ENCODE measurements around the gene ADGRL1.
"Not testable (repeated sequence)": the region's sequence is repeated elsewhere in the genome, so short reads cannot be mapped to it uniquely, and the experiment has no call there.

Gene ADGRL1

GRCh38 chr19:14186684-14187083, 19.3 kb downstream of the ADGRL1 start:
- DNase-seq = not testable (repeated sequence)

- not testable (repeated sequence) for DNase-seq
These were observed 20.3 kb downstream of the ADGRL1 start for GRCh38 chr19:14185691-14186090.

DNA sequence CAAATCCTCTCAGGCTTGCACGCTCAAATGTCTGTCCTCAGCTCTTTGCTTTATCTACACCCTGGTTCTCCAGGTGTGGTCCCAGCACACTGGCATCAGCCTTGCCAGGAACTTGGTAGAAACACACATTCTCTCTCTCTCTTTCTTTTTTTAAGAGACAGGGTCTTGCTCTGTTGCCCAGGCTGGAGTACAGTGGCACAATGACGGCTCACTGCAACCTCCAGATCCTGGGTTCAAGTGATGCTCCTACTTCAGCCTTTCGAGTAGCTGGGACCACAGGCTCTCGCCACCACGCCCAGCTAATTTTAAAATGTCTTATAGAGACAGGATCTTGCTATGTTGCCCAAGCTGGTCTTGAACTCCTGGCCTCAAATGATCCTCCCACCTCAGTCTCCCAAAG, 20.8 kb downstream of the ADGRL1 start:
- no peak for DNase-seq

DNA sequence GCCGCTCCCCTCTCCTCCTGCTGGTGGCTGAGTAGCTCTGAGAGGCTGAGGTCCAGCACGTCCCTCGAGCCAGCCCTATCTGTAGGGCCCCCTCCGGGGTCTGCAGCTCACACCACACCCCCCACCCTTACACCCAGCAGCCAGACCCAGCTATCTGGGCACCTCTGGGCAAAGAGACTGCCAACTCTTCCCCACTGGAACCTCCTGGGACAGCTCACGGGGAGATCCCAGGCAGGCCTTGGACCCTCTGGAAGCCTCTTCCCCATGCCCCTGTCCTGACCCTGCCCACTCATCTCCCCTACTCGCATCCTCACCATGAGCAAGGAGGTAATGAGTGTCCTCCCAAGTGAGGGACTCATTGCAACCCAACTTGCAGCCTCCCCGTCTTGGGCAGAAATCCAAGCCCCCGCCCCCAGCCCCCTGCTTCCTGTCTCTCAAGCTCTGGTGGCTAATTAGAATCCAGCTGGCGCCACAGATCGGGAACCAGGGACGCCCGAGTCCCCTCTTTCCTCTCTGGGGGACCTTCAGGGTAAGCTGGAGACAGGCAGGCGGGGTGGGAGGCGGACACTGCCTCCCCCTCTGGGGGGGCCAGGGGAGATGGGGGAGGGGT, 22.1 kb downstream of the ADGRL1 start:
- no peak for DNase-seq

- no peak for DNase-seq
These were observed 23.5 kb downstream of the ADGRL1 start for GRCh38 chr19:14182476-14182875.

DNA sequence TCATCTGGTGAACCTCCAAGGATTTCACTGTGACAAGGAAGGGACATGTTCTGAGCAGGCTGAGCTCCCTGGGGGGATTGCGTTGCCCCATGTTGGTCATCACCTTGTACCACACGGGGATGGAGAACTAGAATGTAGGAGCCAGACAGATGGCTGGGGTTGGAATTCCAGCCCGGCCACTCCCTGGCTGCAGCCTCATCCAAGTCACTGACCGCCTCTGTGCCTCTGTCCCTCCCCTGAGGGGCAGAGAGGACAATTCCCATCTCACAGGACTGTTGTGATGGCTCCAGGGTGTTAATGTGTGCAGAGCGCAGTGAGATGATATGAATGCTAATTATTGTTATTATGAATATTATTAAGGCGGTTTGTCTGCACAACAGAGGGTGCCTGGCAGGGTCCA, 24.1 kb downstream of the ADGRL1 start:
- no peak for DNase-seq

- not testable (repeated sequence) for DNase-seq
These were observed 24.8 kb downstream of the ADGRL1 start for GRCh38 chr19:14181199-14181598.

DNA sequence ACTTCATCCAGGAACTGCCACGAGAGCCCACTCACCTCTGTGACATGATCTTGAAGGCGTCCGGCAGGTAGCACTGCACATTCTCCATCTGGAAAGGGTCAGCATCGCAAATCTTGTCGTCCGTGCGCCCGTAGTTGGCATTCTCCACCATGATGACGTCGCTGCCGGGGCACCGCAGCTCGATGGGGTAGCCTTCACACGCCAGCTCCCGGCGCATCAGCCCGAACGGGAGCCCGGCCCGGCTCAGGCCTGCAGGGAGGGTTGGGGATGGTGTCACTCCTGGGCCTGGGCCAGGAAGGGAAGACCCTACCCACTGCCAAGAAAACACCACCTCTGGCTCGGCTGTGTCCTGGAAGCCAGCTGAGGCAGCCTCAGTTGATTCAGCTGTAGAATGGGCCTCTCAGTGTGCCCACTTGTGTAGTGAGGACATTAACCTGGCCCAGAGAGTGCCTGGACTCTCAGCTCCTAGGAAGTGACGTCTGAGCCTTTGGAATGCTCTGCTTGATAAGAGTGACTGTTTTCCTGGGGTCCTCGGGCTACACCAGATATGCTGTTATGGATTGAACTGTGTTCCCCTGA, 28.4 kb downstream of the ADGRL1 start:
- DNase-seq = no peak

DNA sequence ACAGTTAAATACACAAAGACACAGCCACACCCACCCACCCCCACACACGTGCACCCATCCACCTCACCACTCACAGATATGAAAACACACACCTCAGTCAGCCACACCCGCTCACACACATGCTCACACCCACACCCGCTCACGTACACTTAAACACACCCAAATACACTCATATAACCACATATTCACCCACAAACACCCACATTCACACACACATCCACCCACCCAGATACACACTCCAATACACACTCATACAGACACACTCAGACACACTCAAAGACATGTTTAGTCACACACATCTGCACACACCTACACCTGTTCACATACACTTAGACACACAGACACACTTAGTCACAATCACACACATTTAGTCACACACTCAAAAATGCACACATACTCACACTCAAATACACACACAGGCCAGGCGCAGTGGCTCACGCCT, 30.6 kb downstream of the ADGRL1 start:
- DNase-seq = no peak

- DNase-seq = no peak
These were observed 31.1 kb downstream of the ADGRL1 start for GRCh38 chr19:14174883-14175282.

GRCh38 chr19:14168993-14169392, 37.0 kb downstream of the ADGRL1 start:
- DNase-seq = no peak

GRCh38 chr19:14168259-14168972, 37.6 kb downstream of the ADGRL1 start:
- DNase-seq = no peak

DNA sequence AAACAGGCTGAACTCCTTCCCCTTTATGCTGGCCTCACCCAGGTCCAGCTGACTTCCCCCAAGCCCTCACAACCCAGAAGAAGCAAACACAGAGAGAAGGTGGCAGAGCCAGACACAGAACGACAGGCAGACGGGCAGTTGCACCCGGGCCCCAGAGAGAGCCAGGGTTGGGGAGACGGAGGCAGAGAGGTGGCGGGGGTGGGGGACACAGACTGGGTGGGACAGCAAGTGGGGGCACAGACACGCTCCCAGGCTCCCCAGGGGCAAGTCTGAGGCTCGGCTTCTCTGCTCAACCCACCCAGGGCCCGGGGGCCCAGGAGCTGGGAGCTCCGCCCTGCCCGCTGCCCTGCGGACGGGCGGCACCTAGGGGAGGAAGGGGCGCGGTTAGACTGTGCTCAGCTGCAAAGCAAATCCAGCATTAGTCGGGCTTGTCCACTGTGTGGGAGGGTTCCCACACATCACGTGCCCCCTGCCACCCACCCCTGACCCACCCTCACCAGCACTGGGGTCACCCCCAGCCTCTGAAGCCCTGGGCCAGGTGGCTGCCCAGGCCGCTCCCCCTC, 38.3 kb downstream of the ADGRL1 start:
- no peak for DNase-seq

GRCh38 chr19:14166999-14167575, 38.9 kb downstream of the ADGRL1 start:
- no peak for DNase-seq

GRCh38 chr19:14165990-14166830, 39.8 kb downstream of the ADGRL1 start:
- no peak for DNase-seq

GRCh38 chr19:14164724-14165493, 41.1 kb downstream of the ADGRL1 start:
- DNase-seq = no peak

- DNase-seq = no peak
These were observed 41.9 kb downstream of the ADGRL1 start for GRCh38 chr19:14164082-14164481.

- no peak for DNase-seq
These were observed 43.1 kb downstream of the ADGRL1 start for GRCh38 chr19:14162871-14163297.

DNA sequence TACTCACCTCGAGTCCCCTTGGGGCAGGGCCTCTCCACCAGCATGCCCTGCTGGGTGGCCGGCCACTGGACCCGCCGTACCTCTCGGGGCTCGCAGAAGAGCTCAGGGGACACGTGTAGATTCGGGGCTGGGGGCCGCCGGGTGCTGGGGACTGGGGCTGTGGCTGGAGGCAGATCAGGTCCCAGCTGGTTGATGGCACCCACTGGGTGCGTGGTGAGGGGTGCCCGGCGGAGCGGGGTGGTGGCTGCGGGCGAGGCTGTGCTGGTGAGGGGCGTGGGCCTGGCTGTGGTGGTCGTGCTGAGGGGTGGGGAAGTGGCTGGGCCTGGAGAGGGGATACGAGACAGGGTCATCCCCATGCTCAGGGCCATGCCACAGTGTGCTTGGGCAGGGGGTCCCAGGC, 44.7 kb downstream of the ADGRL1 start:
- DNase-seq = no peak

DNA sequence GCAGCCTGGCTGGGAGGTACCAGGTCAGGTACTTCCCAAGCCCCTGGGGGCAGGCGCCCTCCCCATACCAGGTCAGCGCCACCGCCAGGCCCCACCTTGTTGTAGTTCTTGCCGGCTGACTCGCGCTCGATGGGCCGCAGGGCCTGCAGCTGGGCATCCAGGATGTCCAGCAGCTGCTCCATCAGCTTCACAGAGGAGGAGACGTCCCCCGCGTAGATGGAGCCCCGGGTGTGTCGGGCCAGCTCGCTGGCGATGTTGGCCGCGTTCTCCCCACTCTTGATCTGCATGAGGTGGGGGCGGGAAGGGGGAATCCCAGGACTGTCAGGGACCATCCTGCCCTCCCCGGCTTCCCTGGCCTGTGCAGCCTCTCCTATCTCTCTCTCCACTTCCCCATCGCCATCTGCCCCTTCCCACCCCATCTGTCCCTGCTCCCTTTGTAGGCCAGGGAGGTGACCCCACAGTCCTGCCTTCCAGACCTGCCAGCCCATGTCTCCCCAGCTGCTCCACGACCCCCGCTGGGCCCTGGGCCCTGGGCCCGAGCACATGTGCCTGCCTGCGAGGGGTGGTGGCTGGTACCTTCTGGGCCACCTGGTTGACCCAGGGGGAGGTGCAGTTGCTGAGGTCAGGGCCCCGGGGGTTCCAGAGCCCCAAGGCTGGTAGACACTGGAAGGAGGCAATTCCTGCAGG, 45.8 kb downstream of the ADGRL1 start:
- no peak for DNase-seq

DNA sequence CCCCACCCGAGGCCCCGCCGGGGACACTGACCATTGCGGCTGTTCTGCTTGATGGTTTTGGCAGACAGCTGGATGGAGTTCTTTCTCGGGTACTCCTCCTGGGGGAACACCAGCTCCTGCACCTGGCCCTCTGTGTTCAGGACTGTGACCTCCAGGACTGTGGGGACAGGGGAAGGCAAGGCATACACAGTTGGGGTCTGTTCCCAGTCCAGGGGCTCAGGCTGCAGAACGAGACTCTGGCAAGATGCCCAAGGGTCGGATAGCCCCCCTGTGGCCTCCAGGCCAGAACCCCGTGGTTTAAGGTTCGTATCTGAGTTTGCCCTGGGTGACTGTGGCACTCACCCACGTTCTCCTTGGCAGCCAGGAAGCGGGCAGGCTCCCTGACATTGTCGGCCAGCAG, 46.9 kb downstream of the ADGRL1 start:
- no peak for DNase-seq

Data from NCI-H510A treated with DMSO at 0.1 percent for 48 hours (cell line).